ENCODE measurements around the gene ST7L.

Gene ST7L

DNA sequence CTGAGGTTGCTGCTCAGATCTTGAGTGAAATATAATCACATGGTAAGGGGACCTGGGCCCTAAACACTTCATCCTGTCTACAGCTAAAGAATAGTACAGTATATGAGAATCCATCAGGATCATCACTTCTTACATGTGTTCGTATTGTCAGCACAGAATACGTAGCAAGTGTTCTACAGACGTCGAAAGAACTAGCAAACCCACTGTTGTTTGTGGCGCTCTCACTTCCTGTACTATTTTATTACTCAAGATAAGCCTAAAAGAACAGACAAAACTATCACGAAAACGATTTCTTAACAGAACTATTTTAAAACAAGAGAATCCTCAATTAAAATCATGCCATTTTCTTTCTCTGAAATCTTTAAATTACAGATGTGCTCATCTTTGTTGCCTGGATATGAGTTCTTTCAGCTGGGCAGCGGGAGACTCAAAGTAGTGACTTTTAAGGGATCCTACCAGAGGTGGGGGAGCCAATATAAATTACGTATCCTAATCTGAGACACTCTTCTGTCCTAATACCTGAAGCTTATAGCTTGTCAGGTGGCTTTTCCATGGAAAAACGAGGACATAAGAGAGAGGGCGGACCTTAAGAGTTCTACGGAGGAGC, 724 bp downstream of the ST7L start:
- DNase-seq (ENCODE audit: low read depth): no peak

DNA sequence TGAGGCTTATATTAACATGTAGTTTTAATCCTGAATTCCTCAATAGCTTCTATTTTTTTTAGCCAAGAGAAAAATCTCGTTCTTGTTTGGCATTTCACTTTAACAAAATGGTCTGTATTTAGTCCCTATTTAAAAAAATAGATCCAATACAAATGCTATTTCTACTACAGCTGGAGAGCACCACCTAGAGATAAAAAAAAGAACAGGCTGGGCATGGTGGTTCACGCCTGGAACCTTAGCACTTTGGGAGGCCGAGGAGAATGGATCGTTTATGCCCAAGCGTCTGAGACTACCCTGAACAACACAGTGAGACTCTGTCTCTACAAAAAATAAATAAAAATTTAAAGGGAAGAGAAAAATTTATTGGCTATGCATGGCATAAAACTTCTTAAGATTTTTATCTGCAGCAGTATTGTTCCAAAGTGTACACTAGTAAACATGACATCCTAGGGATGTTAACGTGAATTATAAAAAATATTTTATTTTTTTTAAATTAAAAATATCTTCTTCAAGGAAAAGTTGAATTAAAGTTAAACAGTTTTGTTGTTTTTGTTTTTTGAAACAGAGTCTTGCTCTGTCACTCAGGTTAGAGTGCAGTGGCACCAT, 4.4 kb downstream of the ST7L start:
- no peak for DNase-seq (ENCODE audit: low read depth)

DNA sequence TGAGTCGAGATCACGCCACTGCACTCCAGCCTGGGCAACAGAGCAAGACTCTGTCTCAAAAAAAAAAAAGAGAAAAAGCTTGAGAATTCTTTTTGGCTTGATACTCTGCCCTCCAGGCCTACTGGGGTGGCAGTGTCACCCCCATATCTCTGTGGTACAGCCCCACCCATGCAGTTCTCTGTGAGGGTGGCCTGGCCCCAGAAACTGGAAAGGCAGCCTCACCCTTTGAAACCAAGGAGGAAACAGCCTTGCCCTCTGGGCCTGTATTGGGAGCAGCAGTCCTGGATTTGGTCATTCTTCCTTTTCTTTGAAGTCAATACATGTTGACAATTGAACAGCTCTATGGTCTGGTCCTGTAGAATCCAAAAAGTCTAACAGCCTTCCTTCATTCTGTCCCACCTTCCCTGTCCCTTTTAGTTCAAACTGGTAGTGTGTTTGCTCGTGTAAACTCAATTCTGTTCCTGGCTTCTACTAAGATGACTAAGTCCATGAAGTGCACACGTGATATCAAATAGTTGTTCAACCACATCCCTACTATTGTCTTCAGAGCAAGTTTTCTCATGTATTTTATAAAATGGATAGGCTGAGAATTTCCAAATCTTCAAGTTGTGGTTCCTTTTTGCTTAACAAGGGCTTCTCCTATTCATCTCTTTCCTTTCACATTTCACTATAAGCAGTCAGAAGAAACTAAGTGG, 13.2 kb downstream of the ST7L start:
- no peak for DNase-seq (ENCODE audit: low read depth)

DNA sequence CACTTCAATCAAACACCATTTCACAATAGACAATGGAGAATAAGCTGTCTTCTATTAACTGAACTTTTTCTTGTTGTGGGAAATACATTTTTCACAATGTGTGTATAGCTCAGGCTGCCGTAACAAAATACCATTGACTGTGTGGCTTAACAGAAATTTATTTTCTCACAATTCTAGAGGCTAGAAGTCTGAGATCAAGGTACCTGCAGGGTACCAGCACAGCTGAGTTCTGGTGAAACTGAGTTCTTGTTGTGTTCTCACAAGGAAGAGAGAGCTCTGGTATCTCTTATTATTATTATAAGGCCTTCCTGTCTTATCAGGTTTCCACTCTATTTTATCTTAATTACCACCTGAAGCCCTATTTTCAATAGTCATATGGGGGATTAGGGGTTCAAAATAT, 15.4 kb downstream of the ST7L start:
- no peak for DNase-seq (ENCODE audit: low read depth)

DNA sequence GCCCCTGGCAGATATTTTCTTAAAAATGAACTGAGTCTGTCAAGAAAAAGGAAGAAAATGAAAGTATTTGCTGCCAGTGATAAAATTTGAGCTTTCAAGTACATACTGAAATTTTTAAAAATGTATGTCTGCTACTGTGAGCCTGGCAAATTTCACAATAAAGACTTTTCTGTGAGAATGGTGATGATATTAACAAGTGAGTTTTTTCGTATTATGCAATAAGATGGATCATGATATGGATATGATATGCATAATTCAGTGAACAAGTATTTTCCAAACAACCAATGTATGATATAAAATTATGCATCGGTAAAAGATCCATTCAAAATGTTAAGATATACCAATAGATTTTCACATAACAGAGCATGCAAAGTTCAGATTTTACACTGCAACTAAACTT, 15.9 kb downstream of the ST7L start:
- DNase-seq (ENCODE audit: low read depth): no peak

DNA sequence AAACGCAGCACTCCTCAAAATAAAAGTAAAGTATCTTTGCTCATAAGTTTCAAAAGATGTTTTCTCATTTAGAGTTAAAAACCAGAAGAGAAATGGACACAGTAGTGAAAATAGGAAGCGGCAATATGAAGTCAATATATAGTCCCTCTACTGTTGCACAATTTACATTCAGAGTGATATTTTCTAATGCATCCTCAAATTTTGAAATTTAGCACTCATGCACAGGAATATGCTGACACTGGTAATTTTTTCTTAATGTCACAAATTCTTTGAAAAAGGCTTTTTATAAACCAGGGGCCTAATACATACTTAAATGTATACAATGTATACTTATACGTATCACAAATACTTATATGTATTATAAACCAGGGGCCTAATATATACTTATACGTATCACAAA, 19.5 kb downstream of the ST7L start:
- no peak for DNase-seq (ENCODE audit: low read depth)

DNA sequence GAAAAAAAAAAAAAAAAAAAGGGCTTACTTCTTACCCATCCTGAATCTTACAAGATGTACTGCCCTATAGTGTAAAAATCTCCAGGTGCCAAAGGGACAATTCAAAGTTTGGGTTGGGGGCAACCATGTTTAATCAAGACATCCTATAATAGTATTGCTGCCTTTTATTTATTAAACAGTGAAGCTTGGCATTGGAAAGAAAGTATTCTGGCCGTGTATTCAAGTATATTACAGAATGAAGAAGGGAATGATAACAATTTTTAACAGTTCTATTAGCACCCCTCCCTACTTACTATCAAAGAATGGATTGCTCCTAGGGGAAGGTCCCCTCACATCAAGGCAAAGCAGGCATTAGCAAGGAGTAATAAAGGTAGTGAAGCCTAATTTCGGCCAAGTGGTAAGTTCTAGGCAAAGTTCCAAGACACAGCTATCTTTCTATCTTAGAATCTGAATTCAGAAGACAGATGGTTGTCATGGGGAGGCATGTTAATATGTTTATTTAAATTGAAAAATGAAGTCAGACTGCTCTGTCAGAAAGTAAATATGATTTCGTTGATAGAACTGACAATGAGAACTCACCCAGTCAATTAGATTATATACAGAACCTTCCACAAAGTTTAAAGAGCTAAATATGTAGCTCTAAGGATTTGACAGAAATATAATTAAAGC, 24.6 kb downstream of the ST7L start:
- DNase-seq (ENCODE audit: low read depth): no peak

DNA sequence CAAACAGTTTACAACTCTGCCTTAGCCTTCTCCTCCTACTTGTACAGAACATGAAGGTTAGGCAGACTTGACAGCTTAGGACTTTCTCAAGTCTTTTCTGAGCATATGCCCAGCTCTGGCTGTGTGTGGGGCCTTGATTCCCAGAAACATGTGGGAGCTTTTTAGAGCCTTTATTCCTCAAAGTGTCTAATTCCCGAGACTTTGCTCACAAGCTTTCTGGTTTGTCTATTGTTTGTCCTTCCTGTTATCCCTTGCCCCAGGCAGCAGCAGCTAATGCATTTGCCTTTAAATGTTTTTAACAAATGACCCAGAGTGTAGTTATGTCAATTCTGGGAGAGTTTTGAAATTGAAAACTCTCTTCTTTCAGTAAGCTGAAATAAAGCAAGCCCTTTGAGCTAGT, 29.2 kb downstream of the ST7L start:
- DNase-seq (ENCODE audit: low read depth): no peak

DNA sequence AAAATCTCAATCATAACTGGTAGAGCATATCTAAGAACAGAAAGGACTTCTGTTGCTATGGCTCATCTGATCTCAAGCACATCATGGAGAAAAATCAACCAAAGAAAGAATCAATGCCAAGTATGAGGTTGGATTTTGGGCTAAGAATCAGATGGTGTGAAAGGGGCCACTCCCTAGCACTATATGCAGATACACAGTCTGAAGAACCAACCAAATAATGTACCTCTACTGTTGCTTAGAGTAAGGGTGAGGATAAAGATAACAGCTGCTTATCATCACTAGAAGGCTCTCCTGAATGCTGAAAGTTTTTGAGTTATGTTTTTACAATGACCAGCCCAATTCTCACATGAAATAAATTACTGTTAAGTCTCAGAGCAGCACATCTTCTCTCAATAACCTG, 35.6 kb downstream of the ST7L start:
- DNase-seq (ENCODE audit: low read depth): no peak

DNA sequence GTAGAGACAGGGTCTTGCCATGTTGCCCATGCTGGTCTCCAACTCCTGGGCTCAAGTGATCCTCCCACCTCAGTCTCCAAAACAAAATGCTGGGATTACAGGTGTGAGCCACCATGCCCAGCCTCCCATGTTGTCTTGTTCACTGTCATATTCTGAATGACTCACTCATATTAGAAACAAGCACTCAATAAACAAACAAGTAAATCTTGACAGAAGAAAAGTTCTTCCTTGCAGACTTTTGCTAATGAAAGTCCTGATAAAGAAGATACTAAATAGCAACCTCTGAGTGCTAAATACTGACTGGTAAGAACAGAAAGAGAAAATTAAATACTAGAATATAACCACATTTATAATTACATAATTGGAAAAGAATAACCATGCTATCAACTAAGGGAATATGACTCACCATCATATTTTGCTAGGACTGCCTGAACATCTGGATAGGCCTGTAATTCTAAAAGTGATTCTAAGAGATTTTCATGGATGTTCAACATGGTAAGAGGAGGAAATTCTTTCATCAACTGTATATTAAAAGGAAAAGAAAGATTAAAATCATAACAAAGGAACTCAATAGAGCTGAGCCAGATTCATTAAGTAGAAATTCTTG, 37.3 kb downstream of the ST7L start:
- no peak for DNase-seq (ENCODE audit: low read depth)

DNA sequence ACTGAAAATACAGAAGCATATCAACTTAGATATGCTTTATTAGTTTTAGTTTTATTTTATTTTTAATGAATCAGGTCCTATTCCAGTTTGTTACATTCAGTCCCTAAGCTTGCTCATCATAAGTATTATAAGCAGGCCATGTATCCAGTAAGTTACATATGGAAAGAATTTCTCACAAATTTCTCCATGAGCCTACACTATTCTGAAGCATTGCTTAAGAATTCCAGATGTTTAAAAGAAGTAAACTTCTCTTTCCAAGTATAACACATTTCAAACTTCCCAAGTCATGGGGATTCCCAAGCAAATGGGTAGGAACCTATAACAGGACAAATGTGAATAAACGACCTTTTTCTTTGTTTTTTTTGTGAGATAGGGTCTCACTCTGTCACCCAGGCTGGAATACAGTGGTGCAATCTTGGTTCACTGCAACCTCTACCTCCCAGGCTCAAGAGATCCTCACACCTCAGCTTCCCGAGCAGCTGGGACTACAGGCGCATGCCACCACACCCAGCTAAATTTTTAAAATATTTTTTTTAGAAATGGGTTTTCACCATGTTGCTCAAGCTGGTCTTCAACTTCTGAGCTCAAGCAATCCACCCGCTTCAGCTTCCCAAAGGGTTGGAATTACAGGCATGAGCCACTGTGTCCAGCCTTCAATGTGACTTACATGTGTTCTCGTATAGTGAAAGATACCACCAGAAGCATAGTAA, 39.0 kb downstream of the ST7L start:
- DNase-seq (ENCODE audit: low read depth): no peak

DNA sequence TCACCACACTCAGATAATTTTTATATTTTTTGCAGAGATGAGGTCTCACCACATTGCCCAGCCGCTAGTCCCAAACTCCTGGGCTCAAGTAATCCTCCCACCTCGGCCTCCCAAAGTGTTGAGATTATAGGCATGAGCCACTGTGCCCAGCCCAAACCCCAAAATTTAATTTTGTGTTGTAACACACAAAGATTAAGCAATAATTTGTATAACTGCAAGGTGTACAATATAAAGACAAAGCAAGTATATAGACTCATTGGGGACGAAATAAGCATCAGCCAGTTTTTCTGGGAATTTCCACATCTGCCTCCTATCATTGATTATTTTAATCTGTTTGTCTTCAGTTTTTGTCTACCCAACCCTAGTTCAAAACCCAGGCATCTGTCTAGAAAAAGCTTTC, 42.7 kb downstream of the ST7L start:
- no peak for DNase-seq (ENCODE audit: low read depth)

DNA sequence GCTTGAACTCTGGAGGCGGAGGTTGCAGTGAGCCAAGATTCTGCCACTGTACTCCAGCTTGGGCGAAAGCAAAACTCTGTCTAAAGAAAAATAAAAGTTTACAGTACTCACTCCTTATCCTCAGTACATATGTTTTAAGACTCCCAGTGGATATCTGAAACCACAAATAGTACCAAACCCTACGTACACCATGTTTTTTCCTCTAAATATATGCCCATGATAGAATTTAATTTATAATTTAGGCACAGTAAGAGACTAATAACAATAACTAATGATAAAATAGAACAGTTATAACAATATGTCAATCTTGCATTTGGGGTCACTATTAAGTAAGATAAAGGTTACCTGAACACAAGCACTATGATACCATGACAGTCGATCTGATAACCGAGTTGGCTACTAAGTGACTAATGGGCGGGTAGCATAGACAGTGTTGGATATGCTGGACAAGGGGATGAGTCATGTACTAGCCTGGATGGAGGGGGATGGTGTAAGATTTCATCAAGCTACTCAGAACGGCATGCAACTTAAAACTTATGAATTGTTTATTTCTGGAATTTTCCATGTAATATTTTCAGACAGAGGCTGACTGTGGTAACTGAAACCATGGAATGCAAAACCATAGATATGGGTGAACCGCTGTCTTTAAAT, 43.7 kb downstream of the ST7L start:
- DNase-seq (ENCODE audit: low read depth): no peak

DNA sequence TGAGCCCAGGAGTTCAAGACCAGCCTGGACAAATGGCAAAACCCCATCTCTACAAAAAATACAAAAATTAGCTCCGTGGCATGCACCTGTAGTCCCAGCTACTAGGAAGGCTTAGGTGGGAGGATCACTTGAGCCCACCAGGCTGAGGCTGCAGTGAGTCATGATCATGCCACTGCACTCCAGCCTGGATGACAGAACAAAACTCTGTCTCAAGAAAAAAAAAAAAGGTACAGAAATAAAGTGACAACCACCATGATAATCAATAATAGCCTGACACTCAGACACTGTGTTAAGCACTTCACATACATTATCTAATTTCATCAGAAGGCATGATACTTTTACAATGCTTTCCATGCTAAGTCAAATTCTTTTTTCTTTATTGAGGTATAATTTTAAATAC, 53.1 kb downstream of the ST7L start:
- DNase-seq (ENCODE audit: low read depth): no peak

DNA sequence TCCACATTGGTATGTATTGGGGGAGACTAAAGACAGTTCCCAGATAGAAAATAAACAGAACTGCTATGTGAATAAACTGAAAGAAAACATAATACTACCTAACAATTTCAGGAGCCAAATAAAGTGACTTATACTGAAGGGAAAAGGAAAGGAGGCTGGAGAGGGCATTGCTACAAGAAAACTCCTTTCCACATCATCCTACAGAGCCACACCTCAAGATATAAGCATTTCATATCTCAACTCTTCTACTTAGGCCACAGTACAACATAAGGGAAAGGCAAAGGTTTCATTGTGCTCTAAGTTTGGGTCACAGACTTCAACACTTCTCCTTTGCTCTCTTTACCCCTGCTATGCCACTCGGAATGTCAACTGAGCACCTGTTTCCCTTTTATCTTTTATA, 54.9 kb downstream of the ST7L start:
- DNase-seq (ENCODE audit: low read depth): no peak

DNA sequence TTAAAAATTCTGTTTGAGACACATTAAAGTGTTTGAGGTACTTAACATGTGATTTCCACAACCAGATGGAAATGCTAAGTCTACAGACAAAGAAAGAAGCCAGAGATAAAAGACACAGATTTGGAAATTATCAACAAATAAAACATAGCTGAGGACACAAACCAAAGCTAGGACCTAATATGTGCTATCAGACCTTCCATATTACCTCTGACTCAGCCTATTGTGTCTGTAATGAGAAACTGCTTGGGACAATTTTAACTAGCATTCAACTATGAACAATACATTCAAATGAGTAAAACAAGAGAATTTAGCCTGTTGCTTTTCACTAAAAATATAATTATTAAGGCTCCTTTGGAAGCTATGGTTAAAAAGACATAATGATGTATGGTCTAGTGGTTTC, 55.6 kb downstream of the ST7L start:
- no peak for DNase-seq (ENCODE audit: low read depth)

DNA sequence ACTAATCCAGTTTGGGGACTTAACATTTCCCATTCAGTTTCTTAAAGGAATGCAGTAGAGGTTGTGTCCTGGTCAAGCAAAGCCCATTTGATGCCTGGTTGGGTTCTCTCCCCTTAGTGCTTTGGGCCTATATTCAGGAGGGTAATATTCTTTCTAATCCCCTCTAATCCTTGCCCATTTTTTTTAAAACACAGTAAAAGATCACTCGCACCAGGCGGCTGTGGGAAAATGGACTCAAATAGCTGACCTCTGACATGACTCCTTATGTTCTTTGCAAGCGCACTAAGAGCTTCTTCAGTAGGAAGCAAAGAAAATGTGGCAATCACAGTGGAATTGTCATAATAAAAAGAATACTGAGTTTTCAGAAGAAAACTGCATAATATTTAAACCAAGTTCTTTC, 60.3 kb downstream of the ST7L start:
- DNase-seq (ENCODE audit: low read depth): no peak

DNA sequence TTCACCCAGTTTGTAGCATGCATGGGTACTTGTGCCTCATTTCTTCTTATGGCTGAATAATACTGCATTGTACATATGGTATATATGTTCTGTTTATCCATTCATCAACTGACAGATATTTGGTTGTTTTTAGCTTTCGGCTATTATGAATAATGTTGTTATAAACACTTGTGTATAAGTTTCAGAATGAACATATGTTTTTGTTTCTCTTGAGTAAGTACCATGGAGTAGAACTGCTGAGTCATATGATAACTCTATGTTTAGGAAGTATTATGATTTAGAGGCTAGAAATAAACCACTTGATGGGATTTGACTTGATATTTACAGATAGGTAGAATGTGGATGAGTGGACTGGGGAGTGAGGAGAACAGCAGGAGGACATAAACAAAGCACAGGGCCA, 61.6 kb downstream of the ST7L start:
- no peak for DNase-seq (ENCODE audit: low read depth)

DNA sequence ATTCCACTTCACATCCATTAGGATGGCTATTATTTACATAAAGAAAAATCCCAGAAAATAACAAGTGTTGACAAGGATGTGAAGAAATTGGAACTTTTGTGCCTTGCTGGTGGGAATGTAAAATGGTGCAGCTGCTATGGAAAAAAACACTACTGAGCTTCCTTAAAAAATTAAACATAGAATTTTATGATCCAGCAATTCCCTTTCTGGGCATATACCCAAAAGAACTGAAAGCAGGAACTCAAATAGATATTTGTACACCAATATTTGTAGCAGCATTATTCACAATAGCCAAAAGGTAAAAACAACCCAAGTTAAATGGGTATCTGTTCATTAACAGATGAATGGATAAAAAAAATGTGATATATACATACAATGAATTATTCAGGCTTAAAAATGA, 64.5 kb downstream of the ST7L start:
- no peak for DNase-seq (ENCODE audit: low read depth)

DNA sequence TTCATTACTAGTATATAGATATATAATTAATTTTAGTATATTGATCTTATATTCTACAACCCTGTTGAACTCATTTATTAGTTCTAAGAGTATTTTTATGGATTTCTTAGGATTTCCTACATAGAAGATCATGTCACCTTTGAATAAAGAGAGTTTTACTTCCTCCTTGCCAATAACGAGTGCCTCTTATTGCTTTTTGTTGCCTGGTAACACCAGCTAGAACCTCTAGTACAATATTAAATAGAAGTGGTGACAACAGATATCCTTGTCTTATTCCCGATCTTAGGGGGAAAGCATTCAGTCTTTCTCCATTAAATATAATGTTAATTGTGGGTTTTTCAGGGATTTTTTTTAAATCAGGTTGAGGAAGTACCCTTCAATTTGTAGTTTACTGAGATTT, 69.4 kb downstream of the ST7L start:
- DNase-seq (ENCODE audit: low read depth): no peak

DNA sequence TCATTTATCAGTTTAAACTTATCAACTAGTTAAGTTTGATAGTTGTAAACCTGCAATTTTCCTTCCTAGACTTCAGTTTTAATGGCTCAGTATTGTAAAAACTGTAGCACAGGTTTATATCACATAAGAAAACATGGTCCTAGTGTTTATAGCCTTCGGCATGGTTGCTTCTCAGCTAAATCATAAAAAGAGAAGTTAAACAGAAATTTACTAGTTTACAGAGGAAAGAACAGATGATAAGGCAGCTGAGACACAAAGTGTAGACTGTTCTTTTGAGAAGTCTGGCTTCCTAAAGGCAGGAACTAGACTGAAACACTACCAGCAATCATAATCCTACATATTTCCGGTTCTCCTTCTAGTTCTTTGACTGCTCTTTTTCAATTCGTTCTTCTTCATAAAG, 70.4 kb downstream of the ST7L start:
- no peak for DNase-seq (ENCODE audit: low read depth)

DNA sequence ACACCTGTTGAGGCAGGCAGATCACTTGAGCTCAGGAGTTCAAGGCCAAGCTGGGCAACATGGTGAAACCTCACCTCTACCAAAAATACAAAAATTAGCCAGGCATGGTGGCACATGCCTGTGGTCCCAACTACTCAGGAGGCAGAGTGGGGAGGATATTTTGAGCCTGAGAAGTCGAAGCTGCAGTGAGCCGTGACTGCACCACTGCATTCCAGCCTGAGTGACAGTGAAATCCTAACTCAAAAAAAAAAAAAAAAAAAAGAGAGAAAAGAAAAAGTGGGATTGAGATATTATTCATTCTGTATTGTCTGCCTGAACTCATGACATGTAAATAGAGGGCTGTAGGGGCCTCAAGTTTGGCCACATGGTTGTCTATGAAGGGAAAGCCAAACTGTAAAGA, 72.9 kb downstream of the ST7L start:
- no peak for DNase-seq (ENCODE audit: low read depth)
